Measurements from ENCODE around the gene ZNF776.
A peak's percentile ranks its signal among the peaks of the same experiment; 100 is the strongest.
"Not testable (repeated sequence)": the region's sequence is repeated elsewhere in the genome, so short reads cannot be mapped to it uniquely, and the experiment has no call there.

ZNF776 gene

GRCh38 chr19:57778336-57778735 is 31.7 kb downstream of the ZNF776 start:
- H3K4me3 ChIP-seq = peak overlapping the region; percentile 46
- no peak overlapping the region for H3K27ac ChIP-seq
- H3K4me1 ChIP-seq = no peaks in the 10 kb centered on the region
- no peak for TF ChIP-seq Cebpa-rat (IDR thresholded peaks at IDR 0.05)
- H4K20me1 ChIP-seq = peaks cover 28% of the 10 kb centered on the region
- peaks cover 100% of the 10 kb centered on the region for H3K9me3 ChIP-seq
- H3K27me3 ChIP-seq = no peaks in the 10 kb centered on the region
- H3K9ac ChIP-seq = no peak overlapping the region
- peaks cover 100% of the 10 kb centered on the region for H3K36me3 ChIP-seq
- no peak overlapping the region for H3K4me2 ChIP-seq

GRCh38 chr19:57779220-57779845 is 32.7 kb downstream of the ZNF776 start:
- peaks cover 29% of the 10 kb centered on the region for H4K20me1 ChIP-seq
- H3K4me3 ChIP-seq = peak overlapping the region; percentile 46
- H3K4me2 ChIP-seq = no peak overlapping the region
- H3K36me3 ChIP-seq = peaks cover 100% of the 10 kb centered on the region
- TF ChIP-seq Cebpa-rat (IDR thresholded peaks at IDR 0.05) = no peak
- H3K27me3 ChIP-seq = no peaks in the 10 kb centered on the region
- H3K4me1 ChIP-seq = no peaks in the 10 kb centered on the region
- peaks cover 100% of the 10 kb centered on the region for H3K9me3 ChIP-seq
- H3K9ac ChIP-seq = no peak overlapping the region
- no peak overlapping the region for H3K27ac ChIP-seq

GRCh38 chr19:57786286-57786685 is 39.7 kb downstream of the ZNF776 start:
- H3K36me3 ChIP-seq = peaks cover 95% of the 10 kb centered on the region
- no peak overlapping the region for H3K4me3 ChIP-seq
- peaks cover 58% of the 10 kb centered on the region for H4K20me1 ChIP-seq
- no peak overlapping the region for H3K9ac ChIP-seq
- no peak overlapping the region for H3K27ac ChIP-seq
- H3K4me1 ChIP-seq = no peaks in the 10 kb centered on the region
- TF ChIP-seq Cebpa-rat (IDR thresholded peaks at IDR 0.05) = no peak
- no peaks in the 10 kb centered on the region for H3K27me3 ChIP-seq
- no peak overlapping the region for H3K4me2 ChIP-seq
- peaks cover 55% of the 10 kb centered on the region for H3K9me3 ChIP-seq

GRCh38 chr19:57786906-57787305 is 40.3 kb downstream of the ZNF776 start:
- Histone ChIP-seq H3K27ac (no peak overlapping the region), H3K36me3 (peaks cover 94% of the 10 kb centered on the region)

GRCh38 chr19:57788114-57788692 is 41.6 kb downstream of the ZNF776 start:
- Histone ChIP-seq H3K9me3 (peaks cover 36% of the 10 kb centered on the region), H3K27ac (no peak overlapping the region), H3K4me1 (no peaks in the 10 kb centered on the region), H3K27me3 (no peaks in the 10 kb centered on the region), H3K9ac (no peak overlapping the region), H3K4me3 (no peak overlapping the region), H3K36me3 (peaks cover 94% of the 10 kb centered on the region), H3K4me2 (no peak overlapping the region), H4K20me1 (peaks cover 74% of the 10 kb centered on the region)
- TF ChIP-seq Cebpa-rat (IDR thresholded peaks at IDR 0.05) = no peak

More at GRCh38 chr19:57786906-57787305, 40.3 kb downstream of the ZNF776 start:
- no peak overlapping the region for H3K4me3 ChIP-seq
- no peaks in the 10 kb centered on the region for H3K27me3 ChIP-seq
- no peak overlapping the region for H3K9ac ChIP-seq
- no peak for TF ChIP-seq Cebpa-rat (IDR thresholded peaks at IDR 0.05)
- no peaks in the 10 kb centered on the region for H3K4me1 ChIP-seq
- no peak overlapping the region for H3K4me2 ChIP-seq
- H4K20me1 ChIP-seq = peaks cover 62% of the 10 kb centered on the region
- H3K9me3 ChIP-seq = peaks cover 49% of the 10 kb centered on the region

GRCh38 chr19:57789288-57789687 is 42.7 kb downstream of the ZNF776 start:
- Histone ChIP-seq H3K9ac (no peak overlapping the region), H3K4me1 (no peaks in the 10 kb centered on the region), H3K4me3 (no peak overlapping the region), H3K4me2 (no peak overlapping the region), H4K20me1 (peaks cover 84% of the 10 kb centered on the region), H3K27me3 (no peaks in the 10 kb centered on the region), H3K9me3 (peaks cover 25% of the 10 kb centered on the region), H3K27ac (no peak overlapping the region), H3K36me3 (peaks cover 92% of the 10 kb centered on the region)
- TF ChIP-seq Cebpa-rat (IDR thresholded peaks at IDR 0.05) = no peak

- H3K27ac ChIP-seq, H3K9ac ChIP-seq, H3K4me2 ChIP-seq, H3K4me3 ChIP-seq, H3K9me3 ChIP-seq, H3K4me1 ChIP-seq, H3K27me3 ChIP-seq: not testable (repeated sequence)
- Histone ChIP-seq H3K36me3 (peaks cover 79% of the 10 kb centered on the region), H4K20me1 (peaks cover 67% of the 10 kb centered on the region)
These were observed 50.0 kb downstream of the ZNF776 start for GRCh38 chr19:57796580-57796979.

- H3K27ac ChIP-seq = no peak overlapping the region
- H4K20me1 ChIP-seq = peaks cover 57% of the 10 kb centered on the region
- no peak overlapping the region for H3K4me3 ChIP-seq
- H3K9ac ChIP-seq = no peak overlapping the region
- no peak for TF ChIP-seq Cebpa-rat (IDR thresholded peaks at IDR 0.05)
- no peak overlapping the region for H3K4me2 ChIP-seq
- H3K36me3 ChIP-seq = peaks cover 50% of the 10 kb centered on the region
- H3K9me3 ChIP-seq = no peaks in the 10 kb centered on the region
- no peaks in the 10 kb centered on the region for H3K27me3 ChIP-seq
- peaks cover 15% of the 10 kb centered on the region for H3K4me1 ChIP-seq
These were observed 54.1 kb downstream of the ZNF776 start for GRCh38 chr19:57800696-57801095.

GRCh38 chr19:57802269-57802668 is 55.7 kb downstream of the ZNF776 start:
- Histone ChIP-seq H3K9me3 (no peaks in the 10 kb centered on the region), H3K9ac (no peak overlapping the region), H3K4me2 (no peak overlapping the region), H3K27ac (no peak overlapping the region), H3K27me3 (no peaks in the 10 kb centered on the region), H3K4me1 (peaks cover 15% of the 10 kb centered on the region), H3K36me3 (peaks cover 51% of the 10 kb centered on the region), H3K4me3 (no peak overlapping the region), H4K20me1 (peaks cover 61% of the 10 kb centered on the region)
- no peak for TF ChIP-seq Cebpa-rat (IDR thresholded peaks at IDR 0.05)

GRCh38 chr19:57803265-57803593 is 56.6 kb downstream of the ZNF776 start:
- no peak for TF ChIP-seq Cebpa-rat (IDR thresholded peaks at IDR 0.05)
- no peaks in the 10 kb centered on the region for H3K9me3 ChIP-seq
- peak overlapping the region; percentile 55 for H3K4me3 ChIP-seq
- peaks cover 71% of the 10 kb centered on the region for H4K20me1 ChIP-seq
- H3K36me3 ChIP-seq = peaks cover 54% of the 10 kb centered on the region
- no peaks in the 10 kb centered on the region for H3K27me3 ChIP-seq
- H3K4me2 ChIP-seq = peak overlapping the region; percentile 73
- peak overlapping the region; percentile 67 for H3K9ac ChIP-seq
- peaks cover 15% of the 10 kb centered on the region for H3K4me1 ChIP-seq
- H3K27ac ChIP-seq = peak overlapping the region; percentile 62; the same call in 1 of the 2 replicates

All from BLaER1 (cell line).